C4-2B (cell line): ENCODE results near the gene IL19.

Experiments
- CTCF ChIP-seq: fragments of 450-650 bp; conservative IDR thresholded peaks from 2 replicates; pipeline ENCODE4 v1.5.1; 2017; ENCODE audit warnings: mild to moderate bottlenecking
- ZFX ChIP-seq: fragments of 450-650 bp; IDR thresholded peaks from 2 replicates; pipeline ENCODE4 v1.6.1; 2017

- no peak for TF ChIP-seq ZFX
- no peak for TF ChIP-seq CTCF
These were observed 29.8 kb downstream of the IL19 start for GRCh38 chr1:206800411-206800810.
